GM18517 (cell line): Measurements from ENCODE around the gene MGAT4B.
A peak's percentile ranks its signal among the peaks of the same experiment; 100 is the strongest.
"Not testable (repeated sequence)": the region's sequence is repeated elsewhere in the genome, so short reads cannot be mapped to it uniquely, and the experiment has no call there.

Experiments
- ATAC-seq: cut with Tn5 transposase; IDR thresholded peaks from one replicate; pipeline ENCODE4 v1.9.1; 2021; ENCODE audit warnings: mild to moderate bottlenecking, moderate library complexity; ENCODE audit not compliant: unreplicated experiment

MGAT4B gene

DNA sequence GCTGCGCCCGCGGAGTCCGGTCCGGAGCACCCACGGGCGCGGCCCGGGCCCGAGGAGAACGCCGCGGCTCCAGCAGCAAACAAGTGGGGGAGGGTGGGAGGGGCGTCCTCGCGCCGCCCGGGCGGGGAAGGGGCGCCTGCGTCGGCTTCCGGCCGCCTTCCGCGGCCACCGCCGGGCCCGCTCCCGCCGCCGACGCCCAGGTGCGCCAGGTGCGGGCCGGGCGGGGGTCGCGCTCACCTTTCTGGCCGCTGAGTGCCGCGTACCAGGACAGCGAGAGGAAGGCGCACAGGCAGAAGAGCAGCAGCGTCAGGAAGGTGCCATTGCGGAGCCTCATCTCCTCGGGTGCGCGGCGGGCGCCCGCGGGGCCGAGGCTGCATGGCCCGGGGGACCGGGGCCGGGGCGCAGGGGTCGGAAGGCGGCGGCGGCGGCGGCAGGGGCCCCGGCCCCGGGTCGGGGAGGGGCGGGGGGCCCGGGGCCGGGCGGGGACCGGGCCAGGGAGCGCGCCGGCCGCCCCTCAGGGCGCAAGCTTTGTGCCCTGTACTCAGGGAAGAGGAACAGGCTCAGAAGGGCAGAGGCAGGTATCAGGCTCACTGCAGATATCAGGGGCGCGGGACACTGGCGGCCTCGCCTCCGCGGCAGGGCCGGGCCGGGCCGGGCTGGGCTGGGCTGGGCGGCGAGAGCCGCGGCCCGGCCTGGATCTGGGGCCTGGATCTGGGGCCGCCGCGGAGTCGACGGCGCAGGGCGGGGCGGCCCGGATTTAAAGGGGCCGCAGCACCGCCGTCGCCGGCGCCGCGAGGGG lies at the start of gene MGAT4B:
Gene MGAT4B, minus strand, starts transcription at position 617 of the 799 bp plus-strand sequence. Its CDS starts 283 bp downstream, at position 334.
- ATAC-seq = peak; percentile 45

DNA sequence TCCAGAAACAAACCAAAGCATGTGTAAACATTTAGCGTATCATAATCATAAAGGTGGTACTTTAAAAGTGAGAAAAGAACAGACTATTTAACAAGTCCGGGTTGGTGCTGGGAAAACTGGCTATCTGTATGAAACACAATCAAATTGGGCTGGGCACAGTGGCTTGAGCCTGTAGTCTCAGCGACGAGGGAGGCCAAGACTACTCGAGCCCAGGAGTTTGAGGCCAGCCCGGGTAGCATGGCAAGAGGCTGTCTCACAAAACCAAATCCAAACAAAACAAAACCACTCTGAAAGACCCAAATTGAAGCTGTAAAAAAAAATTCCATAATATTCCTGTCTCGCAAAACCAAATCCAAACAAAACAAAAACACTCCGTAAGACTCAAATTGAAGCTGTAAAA lies 47.7 kb upstream of the MGAT4B start:
- no peak for ATAC-seq

DNA sequence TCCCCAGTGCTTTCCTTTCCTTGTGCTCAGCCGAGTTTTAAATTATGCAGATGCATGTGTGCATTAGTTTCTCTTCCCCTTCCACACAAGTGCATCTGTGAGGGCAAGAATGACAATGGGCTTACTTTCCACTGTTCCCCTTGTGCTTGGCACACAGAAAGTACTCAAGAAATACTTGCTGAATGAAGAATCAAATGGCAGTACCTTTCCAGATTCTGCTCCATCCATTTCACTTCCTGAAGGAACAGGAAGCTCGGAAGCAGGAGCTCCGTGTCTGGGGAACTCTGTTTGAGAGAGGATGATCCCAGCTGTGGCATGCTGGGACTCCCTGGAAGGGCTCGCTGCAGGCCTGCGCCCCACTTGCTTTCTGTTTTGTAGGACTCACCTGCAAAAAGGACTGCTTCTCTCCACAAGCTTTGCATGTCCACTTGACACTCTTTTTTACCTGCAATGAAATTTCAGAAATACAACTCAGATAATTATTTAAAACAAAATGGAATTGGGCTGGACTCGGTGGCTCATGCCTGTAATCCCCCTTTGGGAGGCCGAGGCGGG lies 46.4 kb upstream of the MGAT4B start:
- peak; percentile 77 for ATAC-seq

DNA sequence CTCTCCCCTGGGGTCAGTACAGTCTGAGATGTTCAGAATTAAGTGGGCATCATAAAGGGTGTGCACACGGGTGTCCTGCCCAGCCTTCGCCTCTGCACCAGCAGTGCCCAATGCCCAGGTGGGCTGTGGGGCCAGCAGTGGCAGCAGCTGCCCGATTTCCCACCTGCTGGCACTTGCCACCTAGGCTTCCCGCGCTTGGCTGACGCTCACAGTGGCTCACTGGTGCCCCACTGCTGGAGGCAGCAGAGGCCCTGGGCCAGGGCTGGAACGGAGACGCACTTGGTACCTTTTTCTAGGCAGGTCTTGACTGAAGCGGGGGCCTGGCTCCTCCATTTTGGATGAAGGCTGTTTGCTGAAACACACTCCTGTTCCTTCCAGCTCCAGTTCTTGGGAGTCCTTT lies 35.0 kb upstream of the MGAT4B start:
- no peak for ATAC-seq

DNA sequence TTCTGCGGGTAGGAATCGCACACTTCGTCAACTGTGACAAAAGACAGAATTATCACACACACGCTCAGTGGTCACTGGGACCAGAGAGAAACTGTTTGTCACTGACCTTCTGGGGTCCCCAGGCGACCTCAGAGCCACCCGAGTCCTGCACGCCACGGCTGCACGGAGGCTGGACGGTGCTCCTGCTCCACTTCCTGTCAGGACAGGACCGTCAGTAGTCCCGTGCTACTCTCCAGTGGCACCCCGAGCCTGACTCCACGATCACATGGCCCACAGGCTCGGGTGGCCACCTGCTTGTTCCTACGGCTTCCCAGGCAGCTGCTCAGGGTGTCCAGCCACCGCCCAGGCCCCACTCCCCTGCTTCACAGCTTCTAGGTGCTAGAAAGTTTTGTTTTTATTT lies 34.1 kb upstream of the MGAT4B start:
- ATAC-seq = no peak

DNA sequence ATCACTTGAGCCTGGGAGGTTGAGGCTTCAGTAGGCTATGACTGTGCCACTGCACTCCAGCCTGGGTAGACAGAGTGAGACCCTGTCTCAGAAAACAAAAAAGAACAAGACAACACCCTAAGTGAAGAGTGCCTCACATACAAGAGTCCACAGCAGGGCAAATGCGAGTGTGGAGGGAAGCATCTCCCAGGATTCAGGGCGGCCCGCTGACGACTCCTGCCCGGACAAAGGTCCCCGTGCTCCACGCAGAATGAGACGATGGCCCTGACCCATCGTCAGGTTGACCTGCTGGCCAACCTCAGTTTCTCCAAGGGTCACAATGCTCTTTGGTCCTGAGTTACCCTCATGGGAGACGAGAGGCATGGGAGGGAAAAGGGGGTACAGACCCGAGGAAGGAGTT lies 33.7 kb upstream of the MGAT4B start:
- ATAC-seq = no peak

DNA sequence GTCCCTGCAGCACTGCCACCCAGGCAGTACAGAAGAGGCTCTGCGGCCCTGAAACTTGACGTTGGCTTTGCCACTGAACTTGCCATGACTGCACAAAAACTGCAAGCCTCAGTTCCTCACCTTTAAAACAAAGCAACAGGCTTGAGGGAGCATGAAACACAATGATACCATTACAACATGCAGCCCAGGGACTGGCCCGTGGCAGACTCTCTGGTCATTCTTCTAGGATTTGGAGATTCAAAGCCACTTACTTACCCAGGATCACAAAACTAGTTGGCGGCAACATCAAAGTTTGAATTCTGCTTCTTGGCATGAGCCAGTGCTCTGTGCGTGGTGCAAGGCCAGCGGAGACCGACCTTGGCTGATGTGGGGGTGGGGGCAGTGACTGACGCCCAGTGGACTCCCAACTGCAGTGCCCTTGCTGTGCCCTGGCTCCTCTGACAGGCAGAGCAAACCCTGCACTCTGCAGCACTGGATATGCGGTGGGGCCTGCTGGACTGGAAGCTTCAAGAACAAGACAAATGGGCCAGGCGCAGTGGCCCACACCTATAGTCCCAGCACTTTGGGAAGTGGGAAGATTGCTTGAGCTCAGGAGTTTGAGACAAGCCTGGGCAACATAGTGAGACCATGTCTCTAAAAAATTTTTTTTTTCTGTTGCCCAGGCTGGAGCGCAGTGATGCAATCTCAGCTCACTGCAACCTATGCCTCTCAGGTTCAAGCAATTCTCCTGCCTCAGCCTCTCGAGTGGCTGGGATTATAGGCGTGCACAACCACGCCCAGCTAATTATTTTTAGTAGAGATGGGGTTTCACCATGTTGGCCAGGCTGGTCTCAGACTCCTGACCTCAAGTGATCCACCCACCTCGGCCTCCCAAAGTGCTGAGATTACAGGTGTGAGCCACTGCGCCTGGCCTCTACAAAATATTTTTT lies 32.9 kb upstream of the MGAT4B start:
- no peak for ATAC-seq

DNA sequence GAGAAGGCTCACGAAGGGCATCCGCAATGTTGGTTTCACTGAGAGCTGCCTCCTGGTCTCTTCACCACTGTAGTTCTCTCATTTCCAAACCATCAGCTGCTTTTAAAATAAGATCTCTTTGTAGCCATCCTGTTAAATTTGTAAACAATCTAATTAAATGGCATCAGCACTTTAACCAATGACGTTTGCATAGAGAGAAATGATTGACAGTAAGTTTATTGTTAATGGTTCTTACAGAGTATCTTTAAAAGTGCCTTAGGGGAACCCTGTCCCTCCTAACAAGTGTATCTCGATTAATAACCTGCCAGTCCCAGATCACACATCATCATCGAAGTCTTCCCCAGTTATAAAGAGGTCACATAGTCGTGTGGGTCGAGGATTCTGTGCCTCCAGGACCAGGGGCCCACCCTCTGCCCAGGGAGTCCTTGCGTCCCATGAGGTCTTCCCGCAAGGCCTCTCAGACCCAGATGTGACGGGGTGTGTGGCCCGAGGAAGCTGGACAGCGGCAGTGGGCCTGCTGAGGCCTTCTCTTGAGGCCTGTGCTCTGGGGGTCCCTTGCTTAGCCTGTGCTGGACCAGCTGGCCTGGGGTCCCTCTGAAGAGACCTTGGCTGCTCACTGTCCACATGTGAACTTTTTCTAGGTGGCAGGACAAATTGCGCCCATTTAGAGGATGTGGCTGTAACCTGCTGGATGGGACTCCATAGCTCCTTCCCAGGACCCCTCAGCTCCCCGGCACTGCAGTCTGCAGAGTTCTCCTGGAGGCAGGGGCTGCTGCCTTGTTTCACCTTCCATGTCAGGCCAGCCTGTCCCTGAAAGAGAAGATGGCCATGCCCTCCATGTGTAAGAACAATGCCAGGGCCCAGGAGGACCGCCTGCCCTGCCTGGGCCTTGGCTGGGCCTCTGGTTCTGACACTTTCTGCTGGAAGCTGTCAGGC lies 30.7 kb upstream of the MGAT4B start:
- ATAC-seq = no peak

DNA sequence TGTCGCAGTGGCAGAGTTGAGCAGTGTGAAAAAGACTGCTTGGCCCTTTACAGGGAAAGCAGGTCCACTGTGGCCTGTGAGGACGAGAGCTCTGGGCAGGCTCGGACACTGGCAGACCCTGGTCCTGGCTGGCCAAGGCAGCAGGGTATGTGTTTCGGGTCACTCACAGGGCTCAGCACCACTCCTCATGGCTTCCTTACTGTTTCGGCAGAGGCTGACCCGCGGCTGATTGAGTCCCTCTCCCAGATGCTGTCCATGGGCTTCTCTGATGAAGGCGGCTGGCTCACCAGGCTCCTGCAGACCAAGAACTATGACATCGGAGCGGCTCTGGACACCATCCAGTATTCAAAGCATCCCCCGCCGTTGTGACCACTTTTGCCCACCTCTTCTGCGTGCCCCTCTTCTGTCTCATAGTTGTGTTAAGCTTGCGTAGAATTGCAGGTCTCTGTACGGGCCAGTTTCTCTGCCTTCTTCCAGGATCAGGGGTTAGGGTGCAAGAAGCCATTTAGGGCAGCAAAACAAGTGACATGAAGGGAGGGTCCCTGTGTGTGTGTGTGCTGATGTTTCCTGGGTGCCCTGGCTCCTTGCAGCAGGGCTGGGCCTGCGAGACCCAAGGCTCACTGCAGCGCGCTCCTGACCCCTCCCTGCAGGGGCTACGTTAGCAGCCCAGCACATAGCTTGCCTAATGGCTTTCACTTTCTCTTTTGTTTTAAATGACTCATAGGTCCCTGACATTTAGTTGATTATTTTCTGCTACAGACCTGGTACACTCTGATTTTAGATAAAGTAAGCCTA lies 29.8 kb upstream of the MGAT4B start:
- no peak for ATAC-seq

DNA sequence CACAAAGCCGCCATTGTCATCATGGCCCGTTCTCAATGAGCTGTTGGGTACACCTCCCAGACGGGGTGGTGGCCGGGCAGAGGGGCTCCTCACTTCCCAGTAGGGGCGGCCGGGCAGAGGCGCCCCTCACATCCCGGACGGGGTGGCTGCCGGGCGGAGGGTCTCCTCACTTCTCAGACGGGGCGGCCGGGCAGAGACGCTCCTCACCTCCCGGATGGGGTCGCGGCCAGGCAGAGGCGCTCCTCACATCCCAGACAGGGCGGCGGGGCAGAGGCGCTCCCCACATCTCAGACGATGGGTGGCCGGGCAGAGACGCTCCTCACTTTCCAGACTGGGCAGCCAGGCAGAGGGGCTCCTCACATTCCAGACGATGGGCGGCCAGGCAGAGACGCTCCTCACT lies 28.2 kb upstream of the MGAT4B start:
- not testable (repeated sequence) for ATAC-seq

DNA sequence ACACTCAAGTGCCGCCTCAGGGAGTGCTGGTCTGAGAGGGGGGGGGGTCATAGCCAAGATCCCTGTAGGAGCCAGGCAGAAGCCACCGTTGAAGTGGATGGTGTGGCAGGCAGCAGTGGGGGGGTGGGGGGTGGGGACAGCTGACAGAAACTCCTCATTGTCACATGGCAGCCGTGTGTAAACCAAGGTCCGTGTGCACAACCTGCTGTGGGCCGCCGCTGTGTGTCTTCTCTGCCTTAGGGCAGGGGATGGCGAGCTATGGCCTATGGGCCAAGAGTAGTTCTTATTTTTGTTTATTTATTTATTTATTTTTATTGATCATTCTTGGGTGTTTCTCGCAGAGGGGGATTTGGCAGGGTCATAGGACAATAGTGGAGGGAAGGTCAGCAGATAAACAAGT lies 27.5 kb upstream of the MGAT4B start:
- ATAC-seq = no peak

DNA sequence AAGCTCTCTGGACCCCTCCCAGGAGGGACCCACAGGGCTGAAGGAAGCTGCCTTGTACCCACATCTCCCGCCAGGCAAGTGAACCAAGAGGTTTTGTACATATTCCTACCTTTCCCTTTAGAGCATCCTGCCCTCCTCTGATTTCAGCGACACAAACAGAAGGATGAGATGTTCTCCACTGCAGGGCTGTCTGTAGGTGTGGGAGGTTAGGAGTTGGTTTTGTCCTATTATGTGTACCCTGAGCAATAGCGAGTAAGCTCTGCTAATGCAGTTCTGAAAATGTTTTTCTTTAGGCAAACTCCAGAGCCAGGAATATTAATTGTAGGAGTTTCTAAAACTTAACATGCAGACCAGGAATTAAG lies 27.0 kb upstream of the MGAT4B start:
- no peak for ATAC-seq

DNA sequence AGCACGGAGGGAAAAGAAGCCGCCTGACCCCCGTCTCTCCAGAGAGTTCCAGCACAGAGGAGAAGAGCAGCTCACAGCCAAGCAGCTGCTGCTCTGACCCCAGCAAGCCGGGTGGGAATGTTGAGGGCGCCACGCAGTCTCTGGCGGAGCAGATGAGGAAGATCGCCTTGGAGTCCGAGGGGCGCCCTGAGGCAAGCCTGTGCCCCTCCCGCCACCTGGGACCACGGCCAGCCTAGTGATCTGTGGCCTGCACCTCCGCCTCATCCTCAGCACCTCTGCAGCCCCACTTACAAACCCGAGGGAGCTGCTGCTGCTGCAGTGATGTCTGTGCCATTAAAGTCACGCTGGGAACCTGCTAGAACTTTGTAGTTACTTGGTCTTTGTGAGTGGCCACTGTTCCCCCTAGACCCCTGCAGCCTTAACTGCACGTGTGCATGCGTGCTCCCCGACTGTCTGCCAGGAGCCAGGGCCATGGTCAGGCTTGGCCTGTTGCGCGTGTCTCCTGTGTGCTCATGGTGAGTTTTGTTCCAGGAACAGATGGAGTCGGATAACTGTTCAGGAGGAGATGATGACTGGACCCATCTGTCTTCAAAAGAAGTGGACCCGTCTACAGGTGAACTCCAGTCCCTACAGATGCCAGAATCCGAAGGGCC lies 26.5 kb upstream of the MGAT4B start:
- ATAC-seq = no peak

DNA sequence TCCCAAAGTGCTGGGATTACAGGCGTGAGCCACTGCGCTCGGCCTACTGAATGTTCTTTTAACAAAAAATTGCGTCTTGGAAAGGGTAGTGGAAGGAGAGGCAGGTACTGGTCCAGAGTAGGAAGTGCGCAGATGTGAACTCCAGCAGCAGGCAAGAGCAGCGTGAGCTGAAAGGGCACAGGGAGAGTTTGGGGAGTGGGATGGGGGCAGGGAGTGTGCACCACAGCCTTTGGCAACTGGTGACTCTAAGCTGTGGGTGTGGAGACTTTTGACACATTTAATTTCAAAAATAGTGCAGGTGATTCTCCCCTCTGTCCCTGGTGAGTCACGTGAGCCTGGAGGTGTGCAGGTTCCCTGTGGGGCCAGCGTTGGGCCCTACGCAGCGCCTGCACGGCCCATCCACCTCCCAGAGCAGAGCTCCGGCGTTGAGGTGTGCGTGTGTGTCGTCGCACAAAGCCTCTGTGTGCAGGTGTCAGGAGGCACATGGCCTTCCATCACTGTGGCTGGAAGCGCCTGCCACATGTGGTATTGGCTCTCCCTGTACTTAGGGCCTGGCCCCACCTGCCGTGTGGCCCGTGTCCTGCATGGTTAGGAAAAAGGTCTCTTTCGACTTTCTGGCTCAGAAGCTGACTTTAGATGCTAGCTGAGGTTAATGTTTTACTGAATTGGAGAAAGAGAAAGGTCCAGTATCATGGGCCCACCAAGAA lies 25.5 kb upstream of the MGAT4B start:
- ATAC-seq = no peak

DNA sequence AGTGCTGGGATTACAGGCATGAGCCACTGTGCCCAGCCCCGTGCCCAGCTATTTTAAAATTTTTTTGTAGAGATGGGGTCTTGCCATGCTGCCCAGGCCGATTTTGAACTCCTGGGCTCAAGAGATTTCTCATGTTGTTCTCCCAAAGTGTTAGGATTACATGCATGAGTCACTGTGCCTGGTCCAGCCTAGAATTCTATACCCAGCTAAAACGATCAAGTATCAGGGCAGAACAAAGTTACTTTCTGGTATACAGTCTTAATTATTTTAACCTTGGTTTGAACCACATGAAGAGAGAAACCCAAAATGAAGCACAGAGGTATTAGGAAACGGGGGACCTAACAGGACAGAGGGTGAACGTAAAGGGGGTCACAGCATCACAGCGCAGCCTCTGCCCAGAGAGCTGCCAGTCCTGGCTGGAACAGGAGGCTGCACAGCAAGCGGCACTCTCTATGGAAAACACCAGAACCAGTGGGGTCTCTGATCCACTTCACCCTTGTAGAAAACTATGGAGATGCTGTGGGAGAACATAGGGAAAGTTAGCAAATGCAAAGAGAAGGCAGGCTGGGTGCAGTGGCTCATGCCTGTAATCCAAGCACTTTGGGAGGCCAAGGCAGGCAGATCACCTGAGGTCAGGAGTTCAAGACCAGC lies 24.3 kb upstream of the MGAT4B start:
- no peak for ATAC-seq

DNA sequence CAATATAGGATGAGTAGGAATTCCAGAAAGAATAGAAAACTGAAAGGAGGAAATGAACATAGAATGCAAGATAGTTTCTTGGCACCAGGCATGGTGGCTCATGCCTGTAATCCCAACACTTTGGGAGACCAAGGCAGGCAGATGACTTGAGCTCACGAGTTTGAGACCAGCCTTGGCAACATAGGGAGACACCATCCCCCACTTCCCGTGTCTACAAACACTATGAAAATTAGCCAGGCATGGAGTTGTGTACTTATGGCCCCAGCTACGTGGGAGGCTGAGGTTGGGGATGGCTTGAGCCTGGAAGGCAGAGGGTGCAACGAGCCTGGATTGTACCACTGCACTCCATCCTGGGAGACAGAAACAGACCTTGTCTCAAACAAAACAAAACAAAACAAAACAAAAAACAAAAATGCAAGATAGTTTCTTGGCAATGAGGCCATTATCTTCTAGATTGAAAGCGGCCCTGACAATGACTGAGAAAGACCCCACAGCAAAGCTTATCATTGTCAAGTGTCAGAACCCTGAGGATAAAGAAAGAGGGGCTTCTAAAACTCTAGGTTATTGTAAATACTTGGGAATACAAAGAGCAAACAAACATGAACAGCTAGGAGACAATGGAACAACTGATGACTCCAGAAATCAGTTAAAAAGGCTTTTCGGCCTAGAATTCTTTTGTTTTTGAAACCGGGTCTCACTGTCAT lies 23.2 kb upstream of the MGAT4B start:
- ATAC-seq = no peak

DNA sequence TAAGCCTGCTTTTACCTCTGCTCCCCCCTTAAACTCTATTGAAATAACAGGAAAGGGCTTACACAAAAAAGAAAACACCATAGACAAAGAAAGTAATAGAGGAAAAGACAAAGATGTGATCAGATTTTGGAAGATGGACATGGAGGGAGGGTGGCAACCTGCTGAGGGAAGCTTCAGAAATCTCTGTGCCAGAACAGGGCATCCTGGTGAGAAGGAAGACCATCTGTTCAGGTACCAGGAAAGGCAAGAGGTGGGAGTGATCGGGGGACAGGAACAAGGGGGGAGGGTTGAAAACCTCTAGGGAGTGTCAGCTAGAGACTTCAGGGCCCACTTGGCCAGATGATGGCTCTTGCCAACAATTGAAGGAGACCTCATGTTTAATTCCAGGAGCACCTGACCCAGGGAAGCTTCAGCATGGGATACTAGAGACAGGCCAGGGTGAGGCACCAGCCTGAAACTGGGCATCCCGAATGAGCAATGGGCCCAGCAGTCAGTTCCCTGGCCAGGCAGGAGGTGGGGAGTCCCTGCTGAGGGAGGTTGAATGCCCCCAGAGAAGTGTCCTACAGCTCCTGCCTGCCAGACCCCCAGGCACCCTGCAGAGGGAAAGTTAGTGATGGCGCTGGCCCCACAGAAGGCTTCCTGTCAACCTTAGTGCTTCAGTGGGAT lies 22.2 kb upstream of the MGAT4B start:
- no peak for ATAC-seq
